HG02970 (cell line): ENCODE results near the gene IGF2BP2.
"Not testable (repeated sequence)": the region's sequence is repeated elsewhere in the genome, so short reads cannot be mapped to it uniquely, and the experiment has no call there.

Experiments
- ATAC-seq: cut with Tn5 transposase; IDR thresholded peaks from one replicate; pipeline ENCODE4 v1.9.1; 2021; ENCODE audit warnings: mild to moderate bottlenecking, moderate library complexity, moderate number of reproducible peaks; ENCODE audit not compliant: unreplicated experiment, low FRiP score

Gene IGF2BP2

GRCh38 chr3:185649414-185649813 lies 175.4 kb downstream of the IGF2BP2 start:
- no peak for ATAC-seq

- ATAC-seq, result no peak
Observed at GRCh38 chr3:185648396-185648795, 176.4 kb downstream of the IGF2BP2 start.

- ATAC-seq, result no peak
Observed at GRCh38 chr3:185647880-185648210, 177.0 kb downstream of the IGF2BP2 start.

GRCh38 chr3:185647134-185647879 lies 177.5 kb downstream of the IGF2BP2 start:
- no peak for ATAC-seq

- no peak for ATAC-seq
Observed at GRCh38 chr3:185646382-185647133, 178.3 kb downstream of the IGF2BP2 start.

GRCh38 chr3:185645596-185646381 lies 179.1 kb downstream of the IGF2BP2 start:
- ATAC-seq, result no peak

- not testable (repeated sequence) for ATAC-seq
Observed at GRCh38 chr3:185645191-185645590, 179.7 kb downstream of the IGF2BP2 start.

- no peak for ATAC-seq
Observed at GRCh38 chr3:185640308-185640707, 184.5 kb downstream of the IGF2BP2 start.

GRCh38 chr3:185639632-185640206 lies 185.1 kb downstream of the IGF2BP2 start:
- no peak for ATAC-seq

GRCh38 chr3:185638651-185639050 lies 186.2 kb downstream of the IGF2BP2 start:
- ATAC-seq, result not testable (repeated sequence)

- no peak for ATAC-seq
Observed at GRCh38 chr3:185637388-185637787, 187.5 kb downstream of the IGF2BP2 start.

- ATAC-seq, result no peak
Observed at GRCh38 chr3:185632996-185633395, 191.8 kb downstream of the IGF2BP2 start.

- no peak for ATAC-seq
Observed at GRCh38 chr3:185631508-185632206, 193.2 kb downstream of the IGF2BP2 start.

- no peak for ATAC-seq
Observed at GRCh38 chr3:185631108-185631507, 193.7 kb downstream of the IGF2BP2 start.

- ATAC-seq, result no peak
Observed at GRCh38 chr3:185630182-185630622, 194.6 kb downstream of the IGF2BP2 start.

GRCh38 chr3:185629554-185630181 lies 195.2 kb downstream of the IGF2BP2 start:
- ATAC-seq, result no peak

- ATAC-seq, result no peak
Observed at GRCh38 chr3:185625784-185626183, 199.1 kb downstream of the IGF2BP2 start.

- no peak for ATAC-seq
Observed at GRCh38 chr3:185623939-185624665, 200.7 kb downstream of the IGF2BP2 start.

- ATAC-seq, result no peak
Observed at GRCh38 chr3:185613016-185613415, 211.8 kb downstream of the IGF2BP2 start.
